Heart left ventricle (tissue), 16 donors: ENCODE data around the gene PEX3. TPM values are rescaled to one million over a fixed set of nuclear protein-coding genes. Genes with fewer than 3 reads are reported as not detected.
A peak's percentile ranks its signal among the peaks of the same experiment; 100 is the strongest.

Source experiments
- ATAC-seq, 4 donors: fragments of 200-7000 bp; cut with Tn5 transposase; one replicate each; pipeline ENCODE4 v1.9.1; 2020 to 2022; ENCODE audit warnings: moderate library complexity in 4 of 4, mild to moderate bottlenecking in 3 of 4, moderate number of reproducible peaks in 1 of 4
- DNase-seq, 5 donors: peaks; one replicate each; pipeline ENCODE4 v3.0.0-alpha.2; 2020
- H3K27ac ChIP-seq, 12 donors: fragments of 200-600 bp; sonication (generic) in 4 of 12; one replicate each; pipeline versions ENCODE4 v1.5.0 to v1.8.0; 2016 to 2022; ENCODE audit warnings: mild to moderate bottlenecking in 2 of 12
- H3K27me3 ChIP-seq, 9 donors: fragments of 200-600 bp; sonication (generic) in 2 of 9; one replicate each; pipeline versions ENCODE4 v1.5.1 to v1.8.0; 2016 to 2022; ENCODE audit warnings: mild to moderate bottlenecking in 3 of 9
- H3K36me3 ChIP-seq, 9 donors: fragments of 200-600 bp; sonication (generic) in 2 of 9; one replicate each; pipeline versions ENCODE4 v1.5.0 to v1.8.0; 2018 to 2022; ENCODE audit warnings: mild to moderate bottlenecking in 2 of 9
- H3K4me1 ChIP-seq, 12 donors: fragments of 200-600 bp; sonication (generic) in 4 of 12; one replicate each; pipeline versions ENCODE4 v1.5.0 to v1.8.0; 2016 to 2022; ENCODE audit warnings: mild to moderate bottlenecking in 3 of 12
- H3K4me3 ChIP-seq, 12 donors: fragments of 200-600 bp; sonication (generic) in 4 of 12; one replicate each; pipeline versions ENCODE4 v1.5.0 to v1.8.0; 2017 to 2022; ENCODE audit warnings: mild to moderate bottlenecking in 9 of 12, moderate library complexity in 4 of 12
- H3K9me3 ChIP-seq, 12 donors: fragments of 200-600 bp; sonication (generic) in 4 of 12; one replicate each; pipeline versions ENCODE4 v1.5.0 to v1.8.0; 2016 to 2022; ENCODE audit warnings: mild to moderate bottlenecking in 1 of 12
- POLR2A ChIP-seq, 2 donors: fragments of 450-650 bp; IDR thresholded peaks; one replicate each; pipeline ENCODE4 v1.6.1; 2017; ENCODE audit warnings: antibody characterized with exemption in 2 of 2, mild to moderate bottlenecking in 2 of 2, moderate library complexity in 2 of 2
- WGBS, 4 donors: extraction: QIAGEN DNeasy Blood & Tissue Kit in 2 of 4; methylation state at CpG; one replicate each; pipeline versions ENCODE4 v1.1.5 to v1.1.7; 2013 to 2018; 5-methylcytosine and 5-hydroxymethylcytosine counted together
- intact Hi-C, 10 donors: fragments of 100-400 bp; cut with DNase I; formaldehyde crosslinking; loops; one replicate each; pipeline versions ENCODE4 v1.11.1 to v1.14.2; 2022
- polyA plus RNA-seq, 2 donors: library from polyadenylated mRNA; stranded (reverse); fragments of 200-250 nt; gene quantifications; one replicate each; pipeline ENCODE4 v1.2.3, GENCODE V29; 2013
- total RNA-seq, 9 donors: library from RNA; depleted of rRNA in 2 of 9; stranded (reverse); fragments of >200 nt in 2 of 9; fragmentation: NEBNext Ultra II Directional in 3 of 9; extraction: Animal tissue kit (Norgen Biotek cat#: 25700) in 3 of 9; gene quantifications; one replicate each; pipeline versions ENCODE4 v1.1.0 to v1.2.4, GENCODE V29; 2016 to 2023
- TF ChIP-seq, protein P1 (sequence below), 12 donors: fragments of 200-600 bp; sonication (generic) in 4 of 12; IDR thresholded peaks; one replicate each; pipeline versions ENCODE4 v1.5.0 to v1.8.0; 2018 to 2022; ENCODE audit warnings: antibody characterized with exemption in 12 of 12, mild to moderate bottlenecking in 5 of 12
- donor health status: ischemic (EF 13 %, LVEDD 7.1; RV severe dilation, severe dysfunction).
- donor health status: healthy with polysubstance abuse.
- donor health status: DM: no; HTN: yes; CAD: no.
- donor health status: DM: no; HTN: no; CAD: no.
- donor health status: ischemic (EF 25% LVEDD 6.9; RV normal size, moderate dysfunction).
- donor health status: ischemic (EF 25% LVEDD 5.7; RV mildly dilated, moderate dysfunction).
- donor health status: healthy.
- donor health status: DM: yes; HTN: yes; CAD: no.
- donor health status: ischemic (EF 35%, LVEDD 5.7; RV mildly dilated, moderate dysfunction).
- donor health status: nonischemic (EF 11% LVEDD 7.7; RV severe dilation, severe dysfunction).
- donor health status: DM: yes; HTN: yes; CAD: no.
- donor health status: PGD.
- donor health status: ischemic (EF 29% LVEDD 5.4; RV normal size, mild dysfunction).
- donor health status: nonischemic (EF 23%, LVEDD 6.1; RV moderate dilation, normal function).

PEX3 gene
- total and polyA plus RNA-seq, 11 donors = 6.4 to 24.9 (median 20.4) TPM

DNA sequence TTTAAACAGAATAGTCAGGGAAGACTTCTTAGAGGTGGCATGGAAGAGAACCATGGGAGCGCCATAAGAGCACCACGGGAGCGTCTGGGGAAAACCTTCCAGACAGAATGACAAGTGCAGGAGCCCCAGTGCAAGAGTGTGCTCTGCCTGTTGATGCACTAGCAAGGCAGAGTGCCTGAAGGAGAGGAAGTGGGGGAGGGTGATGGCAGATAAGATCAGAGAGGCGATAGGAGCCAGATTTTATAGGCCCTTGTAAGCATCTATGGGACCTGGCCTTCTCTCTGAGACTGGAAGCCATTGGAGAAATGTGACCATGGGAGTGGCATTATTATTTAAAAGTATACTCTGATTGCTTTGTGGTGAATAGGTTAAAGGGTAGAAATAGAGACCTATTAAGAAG is 47.8 kb downstream of the PEX3 start:
- H3K27me3 ChIP-seq = no peaks in the 10 kb centered on the region
- intact Hi-C loops = no loop called here
- ATAC-seq (peak in 1 of 4 donors; percentile 27), DNase-seq (no peak)
- no peaks in the 10 kb centered on the region for H3K4me1 ChIP-seq
- TF ChIP-seq, protein P1, sequence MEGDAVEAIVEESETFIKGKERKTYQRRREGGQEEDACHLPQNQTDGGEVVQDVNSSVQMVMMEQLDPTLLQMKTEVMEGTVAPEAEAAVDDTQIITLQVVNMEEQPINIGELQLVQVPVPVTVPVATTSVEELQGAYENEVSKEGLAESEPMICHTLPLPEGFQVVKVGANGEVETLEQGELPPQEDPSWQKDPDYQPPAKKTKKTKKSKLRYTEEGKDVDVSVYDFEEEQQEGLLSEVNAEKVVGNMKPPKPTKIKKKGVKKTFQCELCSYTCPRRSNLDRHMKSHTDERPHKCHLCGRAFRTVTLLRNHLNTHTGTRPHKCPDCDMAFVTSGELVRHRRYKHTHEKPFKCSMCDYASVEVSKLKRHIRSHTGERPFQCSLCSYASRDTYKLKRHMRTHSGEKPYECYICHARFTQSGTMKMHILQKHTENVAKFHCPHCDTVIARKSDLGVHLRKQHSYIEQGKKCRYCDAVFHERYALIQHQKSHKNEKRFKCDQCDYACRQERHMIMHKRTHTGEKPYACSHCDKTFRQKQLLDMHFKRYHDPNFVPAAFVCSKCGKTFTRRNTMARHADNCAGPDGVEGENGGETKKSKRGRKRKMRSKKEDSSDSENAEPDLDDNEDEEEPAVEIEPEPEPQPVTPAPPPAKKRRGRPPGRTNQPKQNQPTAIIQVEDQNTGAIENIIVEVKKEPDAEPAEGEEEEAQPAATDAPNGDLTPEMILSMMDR (IDR thresholded peaks at IDR 0.05) = no peak
- TF ChIP-seq POLR2A (IDR thresholded peaks at IDR 0.05) = no peak
- WGBS, 4 donors = 84 to 89% (median 87%) methylated on average over 4 of the region's 4 CpGs
- no peak overlapping the region for H3K4me3 ChIP-seq
- no peaks in the 10 kb centered on the region for H3K9me3 ChIP-seq
- no peak overlapping the region for H3K27ac ChIP-seq
- peaks cover 3 to 100% (median 88%) of the 10 kb centered on the region in 9 donors for H3K36me3 ChIP-seq

DNA sequence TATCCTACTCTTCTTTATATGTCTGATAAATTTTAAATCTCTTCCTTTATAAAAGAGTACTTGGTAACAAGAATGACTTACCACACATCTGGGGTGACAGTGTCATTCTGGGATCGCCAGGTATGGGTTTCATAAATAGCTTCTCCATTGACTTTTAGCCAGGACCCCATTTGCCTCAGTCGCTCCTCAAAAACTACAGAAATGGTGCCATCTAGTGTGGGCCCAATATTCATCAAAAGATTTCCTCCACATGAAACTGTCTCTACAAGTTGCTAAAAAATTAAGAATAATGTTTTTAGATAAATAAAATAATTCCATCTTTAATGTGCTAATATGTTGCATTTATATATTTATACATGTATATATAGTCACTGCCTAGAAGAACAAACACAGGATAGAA is 51.2 kb downstream of the PEX3 start:
- no peak for DNase-seq
- 82 to 88% (median 87%) methylated on average over 2 of the region's 2 CpGs for WGBS, 4 donors
- no peak for TF ChIP-seq POLR2A (IDR thresholded peaks at IDR 0.05)
- TF ChIP-seq, protein P1 (IDR thresholded peaks at IDR 0.05) = peak in 1 of 12 donors; percentile 7
- no peak for ATAC-seq
- Histone ChIP-seq H3K27ac (no peak overlapping the region), H3K4me3 (no peak overlapping the region), H3K9me3 (no peaks in the 10 kb centered on the region), H3K36me3 (peaks cover 0 to 99% (median 86%) of the 10 kb centered on the region in 9 donors), H3K4me1 (no peaks in the 10 kb centered on the region), H3K27me3 (no peaks in the 10 kb centered on the region)
- intact Hi-C loops = no loop called here

DNA sequence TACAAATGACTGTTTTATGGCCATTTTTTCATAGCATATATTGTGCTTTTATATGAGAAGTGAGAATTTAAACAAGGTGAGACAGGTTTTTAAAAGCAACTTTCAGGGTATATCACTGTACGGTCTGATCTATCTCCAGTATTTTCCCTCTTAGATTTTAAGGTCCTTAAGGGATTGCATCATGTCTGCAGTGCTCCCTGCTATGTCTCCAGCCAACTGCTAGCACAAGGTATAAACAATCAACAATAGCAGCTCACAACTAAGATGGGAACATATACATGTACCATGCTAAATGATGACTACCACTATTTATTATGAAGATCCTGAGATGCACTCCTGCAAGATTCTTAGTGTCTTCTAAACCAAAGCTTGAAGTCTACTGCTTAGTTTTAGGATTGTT is 53.8 kb downstream of the PEX3 start:
- DNase-seq = no peak
- Histone ChIP-seq H3K4me1 (peaks cover 0 to 9% (median 1%) of the 10 kb centered on the region in 12 donors), H3K27me3 (no peaks in the 10 kb centered on the region), H3K27ac (no peak overlapping the region), H3K4me3 (no peak overlapping the region), H3K9me3 (no peaks in the 10 kb centered on the region), H3K36me3 (peaks cover 0 to 85% (median 78%) of the 10 kb centered on the region in 9 donors)
- ATAC-seq = no peak
- WGBS, 4 donors = 77 to 90% (median 83%) methylated on average over 1 of the region's 1 CpG
- intact Hi-C loops = no loop called here
- no peak for TF ChIP-seq POLR2A (IDR thresholded peaks at IDR 0.05)
- TF ChIP-seq, protein P1 (IDR thresholded peaks at IDR 0.05) = no peak

DNA sequence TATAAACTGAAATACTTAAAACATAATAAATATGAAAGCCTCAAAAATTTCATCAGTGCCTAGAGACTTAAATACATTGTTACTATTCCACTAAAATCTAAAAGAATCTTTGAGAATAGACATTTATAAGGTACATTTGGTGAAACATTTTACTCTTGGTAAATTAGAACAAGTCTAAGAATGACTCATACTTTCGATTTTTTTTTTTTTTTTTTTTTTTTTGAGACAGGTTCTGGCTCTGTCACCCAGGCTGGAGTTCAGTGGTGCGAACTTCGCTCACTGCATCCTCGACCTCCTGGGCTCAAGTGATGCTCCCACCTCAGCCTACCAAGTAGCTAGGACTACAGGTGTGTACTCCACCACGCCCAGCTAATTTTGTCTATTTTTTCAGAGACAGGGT is 54.5 kb downstream of the PEX3 start:
- Histone ChIP-seq H3K4me3 (no peak overlapping the region), H3K27me3 (no peaks in the 10 kb centered on the region), H3K4me1 (peaks cover 0 to 16% (median 9%) of the 10 kb centered on the region in 12 donors), H3K9me3 (no peaks in the 10 kb centered on the region), H3K36me3 (peaks cover 0 to 78% (median 72%) of the 10 kb centered on the region in 9 donors), H3K27ac (no peak overlapping the region)
- 92 to 94% (median 93%) methylated on average over 5 of the region's 5 CpGs for WGBS, 4 donors
- intact Hi-C loops = no loop called here
- DNase-seq = no peak
- TF ChIP-seq POLR2A (IDR thresholded peaks at IDR 0.05) = no peak
- TF ChIP-seq, protein P1 (IDR thresholded peaks at IDR 0.05) = no peak
- no peak for ATAC-seq
